Mesenchymal stem cell (in vitro differentiated cells and primary cell): Measurements from ENCODE around the gene PALLD.
A peak's percentile ranks its signal among the peaks of the same experiment; 100 is the strongest.

Experiments
- DNase-seq: peaks from one replicate; pipeline ENCODE4 v3.0.0-alpha.2; 2013
- H2AFZ ChIP-seq: one replicate; pipeline ENCODE4 v1.6.1; 2013; ENCODE audit warnings: low read depth, mild to moderate bottlenecking, control low read depth, inconsistent platforms, low read length, moderate library complexity
- H2AK5ac ChIP-seq: 2 replicates; pipeline ENCODE4 v1.6.1; 2013; ENCODE audit warnings: low read length, moderate library complexity, mild to moderate bottlenecking, inconsistent platforms; ENCODE audit not compliant: severe bottlenecking
- H2BK120ac ChIP-seq: one replicate; pipeline ENCODE4 v1.6.1; 2013; ENCODE audit warnings: low read depth, mild to moderate bottlenecking, inconsistent platforms, low read length, moderate library complexity
- H2BK12ac ChIP-seq, 2 experiments: one replicate each; pipeline ENCODE4 v1.6.1; 2013; ENCODE audit warnings: inconsistent platforms in 2 of 2, low read length in 2 of 2, mild to moderate bottlenecking in 2 of 2, moderate library complexity in 2 of 2, control low read depth in 1 of 2
- H2BK15ac ChIP-seq: one replicate; pipeline ENCODE4 v1.6.1; 2013; ENCODE audit warnings: mild to moderate bottlenecking, low read depth, inconsistent platforms; ENCODE audit not compliant: poor library complexity, severe bottlenecking
- H2BK5ac ChIP-seq: 2 replicates; pipeline ENCODE4 v1.6.1; 2013; ENCODE audit warnings: low read depth, mild to moderate bottlenecking, low read length, control low read depth, inconsistent platforms; ENCODE audit not compliant: poor library complexity, severe bottlenecking
- H3K14ac ChIP-seq, 2 experiments: one replicate each; pipeline ENCODE4 v1.6.1; 2013; ENCODE audit warnings: inconsistent platforms in 2 of 2, low read length in 2 of 2, control low read depth in 1 of 2, mild to moderate bottlenecking in 1 of 2, moderate library complexity in 1 of 2
- H3K18ac ChIP-seq, 2 experiments: one replicate each; pipeline ENCODE4 v1.6.1; 2013; ENCODE audit warnings: inconsistent platforms in 2 of 2, low read length in 2 of 2, control low read depth in 1 of 2, low read depth in 1 of 2, mild to moderate bottlenecking in 1 of 2
- H3K23ac ChIP-seq, 2 experiments: one replicate each; pipeline ENCODE4 v1.6.1; 2013; ENCODE audit warnings: inconsistent platforms in 2 of 2, low read length in 2 of 2, mild to moderate bottlenecking in 2 of 2, moderate library complexity in 2 of 2, control low read depth in 1 of 2
- H3K27ac ChIP-seq: 2 replicates; pipeline ENCODE4 v1.5.1; 2013; ENCODE audit warnings: mild to moderate bottlenecking, moderate library complexity, low read length, control low read depth, inconsistent platforms; ENCODE audit not compliant: poor library complexity, severe bottlenecking
- H3K27me3 ChIP-seq, 2 experiments: 2 replicates each; pipeline versions ENCODE4 v1.6.1 to v1.7.0; 2013; ENCODE audit warnings: low read length in 2 of 2, mild to moderate bottlenecking in 2 of 2, moderate library complexity in 2 of 2, control low read depth in 1 of 2, inconsistent platforms in 1 of 2; ENCODE audit not compliant: control insufficient read depth in 1 of 2, insufficient read depth in 1 of 2
- H3K36me3 ChIP-seq, 2 experiments: 2 replicates each; pipeline versions ENCODE4 v1.6.1 to v1.7.0; 2013; ENCODE audit warnings: low read length in 2 of 2, control low read depth in 1 of 2, inconsistent platforms in 1 of 2, low read depth in 1 of 2, mild to moderate bottlenecking in 1 of 2; ENCODE audit not compliant: insufficient read depth in 2 of 2, control insufficient read depth in 1 of 2
- H3K4ac ChIP-seq, 2 experiments: one replicate each; pipeline ENCODE4 v1.6.1; 2013; ENCODE audit warnings: inconsistent platforms in 2 of 2, low read length in 2 of 2, mild to moderate bottlenecking in 2 of 2, moderate library complexity in 2 of 2, control low read depth in 1 of 2, low read depth in 1 of 2
- H3K4me1 ChIP-seq: 2 replicates; pipeline ENCODE4 v1.6.1; 2013; ENCODE audit warnings: low read depth, low read length, control low read depth; ENCODE audit not compliant: control insufficient read depth, insufficient read depth
- H3K4me2 ChIP-seq: 2 replicates; pipeline ENCODE4 v1.6.1; 2013; ENCODE audit warnings: low read length, mild to moderate bottlenecking, inconsistent platforms; ENCODE audit not compliant: poor library complexity, severe bottlenecking
- H3K4me3 ChIP-seq, 2 experiments: 2 replicates each; pipeline versions ENCODE4 v1.5.1 to v1.7.0; 2013; ENCODE audit warnings: low read length in 2 of 2, mild to moderate bottlenecking in 2 of 2, control low read depth in 1 of 2, low read depth in 1 of 2; ENCODE audit not compliant: insufficient read depth in 1 of 2
- H3K79me1 ChIP-seq: replicated peaks from 2 replicates; pipeline ENCODE4 v1.6.1; 2013; ENCODE audit warnings: mild to moderate bottlenecking, control low read depth, low read length, inconsistent platforms; ENCODE audit not compliant: poor library complexity, severe bottlenecking
- H3K9ac ChIP-seq: 2 replicates; pipeline ENCODE4 v1.7.0; 2013; ENCODE audit warnings: mild to moderate bottlenecking, low read length, moderate library complexity
- H3K9me3 ChIP-seq: 2 replicates; pipeline ENCODE4 v1.7.0; 2013; ENCODE audit warnings: mild to moderate bottlenecking, low read length; ENCODE audit not compliant: control insufficient read depth
- H4K8ac ChIP-seq: one replicate; pipeline ENCODE4 v1.6.1; 2013; ENCODE audit warnings: inconsistent platforms, mild to moderate bottlenecking, low read length, moderate library complexity
- H4K91ac ChIP-seq: one replicate; pipeline ENCODE4 v1.6.1; 2013; ENCODE audit warnings: mild to moderate bottlenecking, low read length, inconsistent platforms
- WGBS: methylation state at CpG from one replicate; pipeline ENCODE4 v1.1.7; 2013; ENCODE audit warnings: mixed read lengths; 5-methylcytosine and 5-hydroxymethylcytosine counted together

PALLD gene

DNA sequence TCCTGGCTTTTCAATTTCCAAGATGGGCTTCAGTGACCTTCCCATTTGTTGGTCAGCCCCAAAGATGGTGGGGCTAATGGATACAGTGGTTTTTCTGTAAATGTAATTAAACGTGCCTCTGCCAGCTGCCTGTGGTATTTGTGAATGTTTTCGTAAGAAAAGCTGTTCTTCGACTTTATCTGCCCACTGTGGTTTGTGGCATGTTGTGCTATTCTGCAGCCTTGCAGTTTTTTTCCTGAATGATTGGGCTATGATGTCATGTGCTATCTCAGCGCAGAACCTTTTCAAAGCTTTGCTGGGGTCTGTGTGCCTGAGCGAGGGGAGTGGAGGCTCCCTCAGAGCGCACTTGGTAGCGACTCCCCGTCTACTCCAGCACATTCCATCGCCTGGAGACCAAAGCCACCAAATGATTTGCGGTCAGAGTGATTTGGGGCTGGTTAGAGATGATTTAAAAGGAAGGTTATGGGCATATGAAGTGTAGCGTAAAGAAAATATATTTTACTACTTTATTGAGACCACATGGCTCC lies 137.5 kb downstream of the PALLD start:
- H3K9ac ChIP-seq, result peak overlapping the region; percentile 33

GRCh38 chr4:168636040-168636439 lies 139.2 kb downstream of the PALLD start:
- Histone ChIP-seq H3K23ac (no peak overlapping the region), H3K4me1 (peaks cover 20% of the 10 kb centered on the region), H3K9me3 (no peaks in the 10 kb centered on the region), H3K4me2 (no peak overlapping the region), H4K91ac (no peak overlapping the region), H3K36me3 (no peaks in the 10 kb centered on the region), H3K79me1 (peaks cover 4% of the 10 kb centered on the region), H3K9ac (peak overlapping the region; percentile 86), H2AFZ (no peak overlapping the region), H2BK15ac (no peak overlapping the region), H4K8ac (no peak overlapping the region), H3K14ac (no peak overlapping the region), H3K4ac (peak overlapping the region in 1 of 2 experiments; percentile 53), H3K27me3 (no peaks in the 10 kb centered on the region), H3K4me3 (no peak overlapping the region), H3K27ac (peak overlapping the region; percentile 31), H3K18ac (peak overlapping the region; percentile 26 to 50), H2BK12ac (peak overlapping the region in 1 of 2 experiments; percentile 93), H2BK5ac (peak overlapping the region; percentile 39), H2BK120ac (no peak overlapping the region), H2AK5ac (peak overlapping the region; percentile 86)
- DNase-seq, result no peak
- WGBS, result 83% methylated on average over 5 of the region's 5 CpGs

More for the DNA sequence above, 137.5 kb downstream of the PALLD start:
- Histone ChIP-seq H2BK5ac (no peak overlapping the region), H3K4me2 (no peak overlapping the region), H3K79me1 (peaks cover 4% of the 10 kb centered on the region), H2AK5ac (no peak overlapping the region), H3K4me3 (no peak overlapping the region), H3K14ac (no peak overlapping the region), H4K91ac (no peak overlapping the region), H3K27me3 (no peaks in the 10 kb centered on the region), H4K8ac (no peak overlapping the region), H3K4me1 (peaks cover 20% of the 10 kb centered on the region), H2BK120ac (no peak overlapping the region), H3K27ac (peak overlapping the region; percentile 73), H3K4ac (no peak overlapping the region), H3K36me3 (no peaks in the 10 kb centered on the region), H3K18ac (peak overlapping the region in 1 of 2 experiments; percentile 64), H2BK15ac (no peak overlapping the region), H2AFZ (no peak overlapping the region), H2BK12ac (peak overlapping the region in 1 of 2 experiments; percentile 64), H3K9me3 (no peaks in the 10 kb centered on the region), H3K23ac (no peak overlapping the region)
- WGBS, result 3% methylated on average over 5 of the region's 11 CpGs
- peak; percentile 96 for DNase-seq

- H4K91ac ChIP-seq, result peak overlapping the region; percentile 76
- peak overlapping the region; percentile 86 for H3K9ac ChIP-seq
- peak; percentile 84 for DNase-seq
- H3K4me3 ChIP-seq, result peak overlapping the region in 1 of 2 experiments; percentile 60
- peaks cover 4% of the 10 kb centered on the region for H3K79me1 ChIP-seq
- H2AK5ac ChIP-seq, result peak overlapping the region; percentile 86
- no peak overlapping the region for H3K14ac ChIP-seq
- peak overlapping the region; percentile 86 to 87 for H2BK12ac ChIP-seq
- peak overlapping the region; percentile 39 for H2BK5ac ChIP-seq
- peak overlapping the region; percentile 83 for H3K27ac ChIP-seq
- peak overlapping the region; percentile 50 to 79 for H3K18ac ChIP-seq
- H2AFZ ChIP-seq, result no peak overlapping the region
- no peaks in the 10 kb centered on the region for H3K9me3 ChIP-seq
- no peaks in the 10 kb centered on the region for H3K27me3 ChIP-seq
- peak overlapping the region; percentile 12 for H3K4me2 ChIP-seq
- H2BK120ac ChIP-seq, result no peak overlapping the region
- no peak overlapping the region for H3K23ac ChIP-seq
- WGBS, result 10% methylated on average over 3 of the region's 3 CpGs
- no peaks in the 10 kb centered on the region for H3K36me3 ChIP-seq
- peak overlapping the region; percentile 83 for H4K8ac ChIP-seq
- no peak overlapping the region for H3K4ac ChIP-seq
- H3K4me1 ChIP-seq, result peaks cover 23% of the 10 kb centered on the region
- no peak overlapping the region for H2BK15ac ChIP-seq
Observed at GRCh38 chr4:168636506-168637196, 139.8 kb downstream of the PALLD start.

DNA sequence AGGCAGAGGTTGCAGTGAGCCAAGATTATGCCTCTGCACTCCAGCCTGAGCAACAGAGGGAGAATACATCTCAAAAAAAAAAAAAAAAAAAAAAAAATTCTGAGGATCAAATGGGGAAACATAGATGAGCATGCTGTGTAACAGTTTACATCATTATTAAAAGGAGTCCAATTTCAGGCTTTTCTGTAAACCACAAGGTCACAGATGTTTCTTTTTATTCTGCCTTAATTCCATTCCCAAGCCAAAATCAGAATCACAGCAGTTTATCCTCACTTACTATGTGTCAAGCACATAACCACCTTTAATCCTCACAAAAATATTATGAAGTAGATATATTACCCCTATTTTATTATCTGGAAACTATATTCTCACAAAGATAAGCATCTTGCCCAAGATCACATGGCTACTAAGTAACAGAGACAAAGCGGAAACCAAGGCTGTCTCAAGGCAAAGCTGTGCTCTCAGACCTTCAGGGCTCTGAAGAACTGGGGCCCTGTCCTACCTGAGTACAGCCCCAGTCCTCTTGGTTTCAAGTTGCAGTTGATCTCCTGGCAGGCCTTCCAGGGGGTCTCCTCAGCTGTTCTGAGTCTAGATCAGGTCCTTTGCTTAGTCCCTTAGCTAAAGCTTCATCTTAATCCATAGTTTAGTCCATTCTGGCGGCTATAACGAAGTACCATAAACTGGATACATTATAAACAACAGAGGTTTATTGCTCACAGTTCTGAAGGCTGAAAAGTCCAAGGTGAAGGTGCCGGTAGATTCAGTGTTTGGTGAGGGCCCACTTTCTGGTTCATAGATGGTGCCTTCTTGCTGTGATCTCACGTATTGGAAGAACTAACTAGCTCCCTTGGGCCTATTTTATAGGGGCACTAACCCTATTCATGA lies 141.3 kb downstream of the PALLD start:
- H2BK15ac ChIP-seq, result no peak overlapping the region
- H3K9ac ChIP-seq, result no peak overlapping the region
- no peak overlapping the region for H3K4ac ChIP-seq
- H2AFZ ChIP-seq, result no peak overlapping the region
- peaks cover 24% of the 10 kb centered on the region for H3K4me1 ChIP-seq
- 72% methylated on average over 3 of the region's 5 CpGs for WGBS
- peak overlapping the region; percentile 34 for H4K91ac ChIP-seq
- no peak overlapping the region for H3K4me2 ChIP-seq
- H2BK12ac ChIP-seq, result peak overlapping the region in 1 of 2 experiments; percentile 31
- H3K18ac ChIP-seq, result no peak overlapping the region
- no peak overlapping the region for H3K4me3 ChIP-seq
- H3K23ac ChIP-seq, result no peak overlapping the region
- H3K79me1 ChIP-seq, result peaks cover 6% of the 10 kb centered on the region
- no peaks in the 10 kb centered on the region for H3K27me3 ChIP-seq
- no peak overlapping the region for H2BK5ac ChIP-seq
- H3K9me3 ChIP-seq, result no peaks in the 10 kb centered on the region
- no peak overlapping the region for H3K14ac ChIP-seq
- H3K27ac ChIP-seq, result no peak overlapping the region
- no peak overlapping the region for H4K8ac ChIP-seq
- DNase-seq, result peak; percentile 33
- peak overlapping the region; percentile 44 for H2AK5ac ChIP-seq
- H3K36me3 ChIP-seq, result no peaks in the 10 kb centered on the region
- no peak overlapping the region for H2BK120ac ChIP-seq
